Skin epidermis (tissue), 12 donors: Measurements from ENCODE around the gene ZNF506.
"Not testable (repeated sequence)": the region's sequence is repeated elsewhere in the genome, so short reads cannot be mapped to it uniquely, and the experiment has no call there.

ENCODE experiments used
- H3K27ac ChIP-seq, 21 experiments: fragments of 200-600 bp; sonication (generic) in 11 of 21; one replicate each; pipeline ENCODE4 v1.5.0; 2020; ENCODE audit warnings: mild to moderate bottlenecking in 3 of 21, inconsistent platforms in 2 of 21, moderate library complexity in 2 of 21
- H3K4me3 ChIP-seq, 7 experiments: fragments of 200-600 bp; sonication (generic) in 2 of 7; one replicate each; pipeline ENCODE4 v1.5.0; 2020; ENCODE audit warnings: inconsistent platforms in 2 of 7, mild to moderate bottlenecking in 2 of 7, moderate library complexity in 1 of 7

The ZNF506 gene

DNA sequence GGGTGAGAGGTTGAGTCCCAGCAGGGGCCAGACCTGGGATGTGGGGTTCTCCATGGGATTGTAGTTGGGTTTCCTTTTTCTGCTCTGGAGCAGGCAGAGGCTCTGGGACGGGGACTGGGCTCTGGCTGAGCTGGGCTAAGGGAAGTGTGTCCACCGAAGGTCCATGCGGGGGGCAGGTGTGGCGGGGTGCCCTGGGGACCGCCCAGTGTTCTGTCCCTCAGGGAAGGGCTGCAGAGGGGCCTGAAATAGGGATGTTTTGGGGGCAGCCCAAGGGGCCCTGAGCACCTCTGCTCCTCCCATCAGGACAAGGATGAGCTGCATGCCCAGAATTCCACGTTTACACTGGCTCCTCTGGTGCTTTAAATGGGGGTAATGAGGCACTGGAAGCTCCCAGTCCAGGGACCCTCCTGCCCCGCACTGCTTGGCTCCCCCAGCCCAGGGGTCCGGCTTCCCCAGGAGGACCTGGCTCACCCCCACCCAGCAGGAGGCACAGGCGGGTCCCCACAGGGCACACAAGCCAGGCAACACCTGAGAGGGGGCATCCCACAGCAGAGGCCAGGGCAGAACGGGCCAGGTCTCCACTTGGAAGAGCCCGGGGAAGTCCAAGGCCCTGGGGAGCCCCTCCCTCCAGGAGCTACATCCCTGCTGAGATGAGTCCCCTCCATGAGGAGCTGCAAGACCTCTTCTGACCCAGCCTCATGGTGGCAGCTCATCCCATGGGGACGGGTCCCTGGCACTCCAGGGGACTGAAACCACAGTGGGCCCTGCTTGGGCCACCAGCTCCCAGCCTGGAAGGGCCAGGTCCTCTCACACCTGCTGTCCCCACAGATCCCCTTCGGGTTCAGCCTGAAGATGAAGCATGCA, 74.0 kb downstream of the ZNF506 start:
- H3K4me3 ChIP-seq, result no peak overlapping the region
- H3K27ac ChIP-seq, result no peak overlapping the region

DNA sequence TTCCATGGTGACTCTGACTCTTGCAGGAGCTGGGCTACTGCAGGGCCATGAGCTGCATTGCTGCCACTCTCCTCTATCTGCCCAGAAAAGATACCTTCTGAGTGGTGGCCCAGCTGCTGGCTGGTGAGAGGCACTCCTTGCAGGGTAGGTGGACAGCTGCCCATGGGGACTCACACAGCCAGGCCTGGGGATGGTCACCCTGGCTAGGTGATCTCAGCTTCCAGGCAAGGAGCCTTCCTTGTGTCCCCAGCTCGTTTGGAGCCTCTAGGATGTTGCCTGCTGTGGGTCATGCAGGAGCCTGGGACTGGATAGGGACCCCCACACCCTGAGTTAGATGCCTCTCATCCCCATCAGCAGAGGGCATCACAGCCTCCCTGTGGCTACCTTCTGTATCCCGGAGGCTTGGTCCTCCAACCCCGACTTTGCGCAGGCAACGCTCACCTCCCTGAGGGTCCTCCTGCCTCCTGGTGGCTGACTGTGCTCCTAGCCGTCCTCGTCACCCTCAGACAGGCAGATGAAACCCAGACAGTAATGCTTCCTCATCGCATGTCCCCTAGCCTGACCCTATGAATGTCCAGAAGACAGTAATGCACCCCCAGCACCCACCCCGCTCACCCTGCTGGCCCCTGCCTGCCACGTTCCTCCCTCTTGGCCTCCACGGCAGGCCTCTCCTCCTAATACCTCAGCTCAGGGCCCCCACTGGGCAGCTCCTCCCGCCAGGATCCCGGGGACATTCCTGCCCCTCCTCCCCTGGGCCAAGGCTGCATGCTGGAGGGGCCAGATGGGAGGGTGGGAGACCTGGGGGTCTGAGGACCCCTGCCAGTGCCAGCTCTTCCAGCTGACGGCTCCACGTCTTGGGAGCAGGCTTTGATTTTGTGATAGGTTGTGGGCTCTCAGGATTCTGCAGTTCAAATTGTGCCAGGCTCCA, 75.0 kb downstream of the ZNF506 start:
- H3K27ac ChIP-seq, result no peak overlapping the region
- no peak overlapping the region for H3K4me3 ChIP-seq

DNA sequence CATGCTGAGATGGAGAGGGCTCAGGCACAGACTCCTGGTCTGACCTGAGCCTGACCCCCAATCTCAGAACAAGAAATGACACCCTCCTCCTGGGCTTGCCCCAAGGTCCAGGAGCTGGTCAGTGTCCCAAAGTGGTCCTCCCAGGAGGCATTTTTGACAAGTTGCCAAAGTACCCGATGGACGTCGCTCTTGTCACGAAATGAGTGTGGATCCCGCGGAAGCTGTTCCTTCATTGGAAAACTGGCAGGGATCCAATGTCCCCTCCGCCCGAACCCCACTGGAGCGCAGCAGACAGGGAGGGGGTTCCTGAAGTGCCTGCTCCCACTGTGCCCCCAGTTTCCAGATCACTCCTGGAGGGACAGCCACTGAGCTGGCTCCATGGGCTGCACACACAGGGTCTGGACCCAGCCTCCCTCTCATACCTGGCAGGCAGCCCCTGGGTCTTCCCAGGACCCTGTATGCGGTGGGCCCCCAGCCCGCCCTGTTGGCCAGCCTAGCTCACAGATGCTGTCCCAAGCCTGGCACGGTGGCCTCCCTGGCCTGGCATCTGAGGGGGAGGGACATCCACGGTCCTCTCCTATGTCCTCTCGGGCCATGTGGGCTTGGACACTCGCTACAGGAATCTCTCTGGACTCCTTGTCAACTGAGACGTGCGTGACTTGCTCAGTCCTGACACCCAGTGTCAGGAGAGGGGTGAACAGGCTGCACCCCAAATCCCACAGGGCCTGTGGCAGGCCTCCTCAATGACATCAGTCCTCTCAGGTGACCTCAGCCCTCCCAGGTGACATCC, 75.9 kb downstream of the ZNF506 start:
- Histone ChIP-seq H3K4me3 (no peak overlapping the region), H3K27ac (no peak overlapping the region)

DNA sequence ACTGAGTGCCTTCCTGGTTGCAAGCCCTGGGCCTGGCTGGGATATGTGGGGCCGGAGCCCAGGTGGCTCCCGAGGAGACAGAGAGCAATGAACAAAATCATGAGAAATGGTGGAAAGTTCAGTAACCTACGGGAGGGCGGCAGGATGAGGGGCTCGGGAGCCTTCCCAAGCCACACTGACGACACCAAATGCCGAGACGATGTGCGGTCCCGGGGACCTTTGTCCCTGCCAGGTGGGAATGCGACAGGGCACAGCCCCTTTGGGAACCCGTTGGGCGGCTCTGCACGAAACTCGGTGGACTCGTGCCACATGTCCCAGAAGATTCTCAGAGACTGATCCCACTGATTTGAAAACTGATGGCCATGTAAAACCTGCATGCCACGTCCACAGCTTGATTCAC, 76.9 kb downstream of the ZNF506 start:
- Histone ChIP-seq H3K27ac (no peak overlapping the region), H3K4me3 (no peak overlapping the region)

DNA sequence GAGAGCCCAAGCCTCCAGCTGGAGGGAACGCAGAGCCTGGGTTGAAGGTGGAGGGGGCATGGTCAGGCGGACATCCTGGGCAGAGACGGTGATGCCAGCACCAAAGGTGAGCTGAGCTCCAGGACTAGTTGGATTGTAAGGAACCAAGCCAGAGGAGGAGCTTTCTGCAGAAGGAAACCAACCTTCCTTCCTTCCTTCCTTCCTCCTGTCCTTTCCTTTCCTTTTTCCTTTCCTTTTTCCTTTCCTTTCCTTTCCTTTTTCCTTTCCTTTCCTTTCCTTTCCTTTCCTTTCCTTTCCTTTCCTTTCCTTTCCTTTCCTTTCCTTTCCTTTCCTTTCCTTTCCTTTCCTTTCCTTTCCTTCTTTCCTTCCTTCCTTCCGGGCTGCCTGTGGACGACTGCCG, 77.6 kb downstream of the ZNF506 start:
- not testable (repeated sequence) for H3K27ac ChIP-seq, H3K4me3 ChIP-seq

DNA sequence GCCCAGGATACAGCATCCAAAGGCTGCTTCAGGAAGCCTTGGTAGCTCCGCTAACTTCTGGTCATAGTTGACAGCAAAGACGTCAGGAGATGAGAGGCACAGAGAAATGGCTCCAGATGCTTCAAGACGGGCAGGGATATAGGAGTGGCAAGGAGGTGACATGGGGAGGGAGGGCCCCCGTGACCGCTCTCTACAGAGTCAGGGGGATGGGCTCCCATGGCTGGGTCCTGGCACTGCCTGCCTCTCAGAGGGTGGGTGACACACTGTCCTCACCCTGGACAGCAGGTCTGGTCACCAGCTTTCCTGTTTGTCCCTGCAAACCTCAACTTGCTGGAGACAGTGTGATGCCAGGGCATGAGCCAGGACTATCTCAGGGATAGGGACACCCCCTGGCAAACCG, 78.4 kb downstream of the ZNF506 start:
- Histone ChIP-seq H3K27ac (no peak overlapping the region), H3K4me3 (no peak overlapping the region)

DNA sequence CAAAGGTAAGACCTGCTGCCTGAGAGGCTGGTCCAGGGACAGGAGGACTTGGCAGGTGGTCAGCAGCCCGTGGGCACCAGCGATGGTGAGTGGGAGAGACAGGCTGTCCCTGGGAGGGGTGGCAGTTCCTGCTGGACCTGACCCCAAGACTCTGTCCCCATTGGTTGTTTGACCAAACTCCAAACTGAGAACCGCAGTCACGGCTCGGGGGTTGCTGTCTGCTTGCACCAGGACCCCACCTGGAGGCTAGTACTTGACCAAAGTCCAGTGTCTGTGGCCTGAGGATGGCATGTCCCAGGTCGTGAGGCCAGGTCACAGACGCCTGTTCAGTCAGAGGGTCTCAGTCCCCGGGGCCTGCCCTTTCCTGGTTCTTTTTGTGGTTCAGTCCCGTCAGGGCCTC, 78.8 kb downstream of the ZNF506 start:
- no peak overlapping the region for H3K4me3 ChIP-seq

More for the DNA sequence above, 78.8 kb downstream of the ZNF506 start:
- H3K27ac ChIP-seq, result no peak overlapping the region
